AG09309 (cell line): ENCODE measurements around the gene UFSP1.
"Not testable (repeated sequence)": the region's sequence is repeated elsewhere in the genome, so short reads cannot be mapped to it uniquely, and the experiment has no call there.

ENCODE experiments used
- DNase-seq: peaks from one replicate; pipeline ENCODE4 v3.0.0-alpha.2; 2010; ENCODE audit warnings: low read depth
- H3K4me3 ChIP-seq: 2 replicates; pipeline ENCODE4 v1.5.1; 2011; ENCODE audit warnings: mild to moderate bottlenecking, low read depth, low read length, moderate library complexity; ENCODE audit not compliant: control insufficient read depth
- TF ChIP-seq, protein P1 (sequence below): IDR thresholded peaks from 2 replicates; pipeline ENCODE4 v1.5.1; 2011; ENCODE audit warnings: mild to moderate bottlenecking, low read depth, low read length, inconsistent platforms; ENCODE audit not compliant: insufficient read depth, control insufficient read depth; ENCODE audit errors: missing control alignments

Gene UFSP1

DNA sequence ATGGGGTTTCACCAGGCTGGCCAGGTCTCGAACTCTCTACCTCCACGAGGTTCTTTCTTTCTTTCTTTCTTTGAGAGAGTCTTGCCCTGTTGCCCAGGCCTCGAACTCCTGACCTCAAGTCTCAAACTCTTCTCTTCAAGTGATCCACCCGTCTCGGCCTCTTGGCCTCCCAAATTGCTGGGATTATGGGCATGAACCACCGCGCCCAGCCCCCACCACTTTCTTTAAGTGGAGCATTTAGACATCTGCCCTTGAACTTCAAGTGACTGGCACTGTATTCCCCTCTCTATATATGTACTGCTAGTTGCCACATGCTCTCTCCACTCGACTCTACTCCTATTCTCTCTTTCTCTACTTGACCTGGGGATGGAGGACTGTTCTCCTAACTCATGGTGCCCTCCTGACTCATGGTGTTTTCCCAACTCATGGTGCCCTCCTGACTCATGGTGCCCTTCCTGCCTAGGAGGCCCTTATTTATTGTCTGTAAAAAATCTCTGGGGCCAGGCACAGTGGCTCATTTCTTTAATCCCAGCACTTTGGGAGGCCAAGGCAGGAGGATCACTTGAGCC is 25.4 kb upstream of the UFSP1 start:
- no peak overlapping the region for H3K4me3 ChIP-seq
- TF ChIP-seq, protein P1, sequence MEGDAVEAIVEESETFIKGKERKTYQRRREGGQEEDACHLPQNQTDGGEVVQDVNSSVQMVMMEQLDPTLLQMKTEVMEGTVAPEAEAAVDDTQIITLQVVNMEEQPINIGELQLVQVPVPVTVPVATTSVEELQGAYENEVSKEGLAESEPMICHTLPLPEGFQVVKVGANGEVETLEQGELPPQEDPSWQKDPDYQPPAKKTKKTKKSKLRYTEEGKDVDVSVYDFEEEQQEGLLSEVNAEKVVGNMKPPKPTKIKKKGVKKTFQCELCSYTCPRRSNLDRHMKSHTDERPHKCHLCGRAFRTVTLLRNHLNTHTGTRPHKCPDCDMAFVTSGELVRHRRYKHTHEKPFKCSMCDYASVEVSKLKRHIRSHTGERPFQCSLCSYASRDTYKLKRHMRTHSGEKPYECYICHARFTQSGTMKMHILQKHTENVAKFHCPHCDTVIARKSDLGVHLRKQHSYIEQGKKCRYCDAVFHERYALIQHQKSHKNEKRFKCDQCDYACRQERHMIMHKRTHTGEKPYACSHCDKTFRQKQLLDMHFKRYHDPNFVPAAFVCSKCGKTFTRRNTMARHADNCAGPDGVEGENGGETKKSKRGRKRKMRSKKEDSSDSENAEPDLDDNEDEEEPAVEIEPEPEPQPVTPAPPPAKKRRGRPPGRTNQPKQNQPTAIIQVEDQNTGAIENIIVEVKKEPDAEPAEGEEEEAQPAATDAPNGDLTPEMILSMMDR, result no peak
- no peak for DNase-seq

DNA sequence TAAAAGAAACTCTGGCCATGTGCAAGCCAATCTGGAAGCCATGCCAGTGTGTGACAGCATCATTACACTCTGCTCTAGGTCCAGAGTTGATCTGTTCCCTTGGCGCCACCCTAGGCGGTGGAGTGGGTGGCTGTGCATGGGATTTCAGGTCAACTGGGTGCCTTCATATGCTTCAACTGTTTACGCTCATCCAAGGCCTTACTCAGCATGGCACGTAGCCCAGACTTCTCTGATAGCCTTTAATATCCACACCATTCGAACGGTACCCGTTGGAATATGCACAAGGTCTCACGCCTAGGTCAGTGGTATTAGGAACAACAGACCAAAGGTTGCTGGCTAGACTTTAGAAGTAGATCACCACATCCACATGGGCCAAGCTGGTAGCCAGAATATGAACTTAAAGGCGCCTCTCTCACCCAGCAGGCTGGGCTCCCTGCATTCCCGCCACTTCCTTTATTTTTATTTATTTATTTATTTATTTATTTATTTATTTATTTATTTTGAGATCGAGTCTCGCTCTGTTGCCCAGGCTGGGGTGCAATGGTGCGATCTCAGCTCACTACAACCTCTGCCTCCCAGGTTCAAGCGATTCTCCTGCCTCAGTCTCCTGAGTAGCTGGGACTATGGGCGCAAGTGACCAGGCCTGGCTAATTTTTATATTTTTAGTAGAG is 24.8 kb upstream of the UFSP1 start:
- DNase-seq, result no peak
- no peak overlapping the region for H3K4me3 ChIP-seq
- TF ChIP-seq, protein P1, result no peak

DNA sequence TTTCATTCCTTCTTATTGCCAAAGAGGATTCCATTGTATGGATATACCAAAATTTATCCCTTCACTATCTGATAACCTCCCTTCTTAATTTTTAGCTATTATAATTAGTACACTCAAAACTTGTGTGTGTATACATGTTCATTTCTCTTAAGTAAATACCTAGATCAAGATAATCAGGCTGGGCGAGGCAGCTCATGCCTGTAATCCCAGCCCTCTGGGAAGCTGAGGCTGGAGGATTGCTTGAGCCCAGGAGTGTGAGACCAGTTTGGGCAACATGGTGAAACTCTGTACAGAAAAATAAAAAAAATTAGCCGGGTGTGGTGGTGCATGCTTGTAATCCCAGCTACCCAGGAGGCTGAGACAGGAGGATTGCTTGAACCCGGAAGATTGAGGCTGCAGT is 22.0 kb upstream of the UFSP1 start:
- DNase-seq, result no peak
- TF ChIP-seq, protein P1, result no peak

DNA sequence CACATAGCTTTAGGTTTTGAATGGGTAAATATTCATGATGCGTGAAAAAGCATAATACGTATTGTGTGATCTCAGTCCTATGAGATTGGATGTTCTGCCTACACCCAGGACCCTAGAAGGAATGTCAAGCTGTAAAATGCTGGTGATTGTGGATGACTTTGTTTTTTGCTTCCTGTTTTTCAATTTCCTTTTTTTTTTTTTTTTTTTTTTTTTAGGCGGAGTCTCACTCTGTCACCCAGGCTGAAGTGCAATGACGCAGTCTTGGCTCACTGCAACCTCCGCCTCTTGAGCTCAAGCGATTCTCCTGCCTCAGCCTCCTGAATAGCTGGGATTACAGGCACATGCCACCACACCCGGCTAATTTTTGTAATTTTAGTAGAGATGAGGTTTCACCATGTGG is 20.9 kb upstream of the UFSP1 start:
- H3K4me3 ChIP-seq, DNase-seq: not testable (repeated sequence)

More for the DNA sequence above, 22.0 kb upstream of the UFSP1 start:
- H3K4me3 ChIP-seq, result no peak overlapping the region

DNA sequence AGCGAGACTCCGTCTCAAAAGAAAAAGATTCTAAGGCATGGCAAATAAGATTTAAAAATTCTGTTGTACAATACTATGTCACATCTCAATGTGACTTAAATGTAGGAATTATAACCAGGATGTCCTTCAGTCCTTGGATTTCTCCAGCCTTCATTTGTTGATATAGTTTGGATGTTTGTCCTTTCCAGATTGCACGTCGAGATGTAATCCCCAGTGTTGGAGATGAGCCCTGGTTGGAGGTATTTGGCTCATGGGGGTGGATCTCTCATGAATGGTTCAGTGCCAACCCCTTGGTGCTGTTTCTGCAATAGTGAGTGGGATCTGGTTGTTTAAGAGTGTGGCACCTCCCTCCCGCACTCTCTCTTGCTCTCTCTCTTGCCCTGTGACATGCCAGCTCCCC is 19.0 kb upstream of the UFSP1 start:
- no peak for DNase-seq
- TF ChIP-seq, protein P1, result no peak
- H3K4me3 ChIP-seq, result no peak overlapping the region

DNA sequence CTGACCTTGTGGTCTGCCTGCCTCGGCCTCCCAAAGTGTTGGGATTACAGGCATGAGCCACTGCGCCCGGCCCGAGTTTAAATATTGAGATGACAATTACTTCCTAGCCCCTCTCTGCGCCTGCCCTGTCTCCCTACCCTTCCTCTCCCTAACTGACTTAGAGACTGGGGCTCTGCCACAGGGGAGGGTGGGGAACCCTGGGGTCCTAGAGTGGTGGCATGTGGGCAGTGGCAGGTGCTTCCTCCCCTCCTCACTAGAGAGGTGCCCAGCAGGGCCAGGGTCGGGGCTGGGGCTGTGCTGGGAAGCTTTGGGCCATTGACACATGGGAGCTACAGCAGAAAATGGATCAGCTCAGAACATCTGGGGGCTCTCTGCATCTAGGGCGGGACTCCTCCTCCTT is 13.1 kb upstream of the UFSP1 start:
- H3K4me3 ChIP-seq, result no peak overlapping the region
- DNase-seq, result no peak
- TF ChIP-seq, protein P1, result no peak

DNA sequence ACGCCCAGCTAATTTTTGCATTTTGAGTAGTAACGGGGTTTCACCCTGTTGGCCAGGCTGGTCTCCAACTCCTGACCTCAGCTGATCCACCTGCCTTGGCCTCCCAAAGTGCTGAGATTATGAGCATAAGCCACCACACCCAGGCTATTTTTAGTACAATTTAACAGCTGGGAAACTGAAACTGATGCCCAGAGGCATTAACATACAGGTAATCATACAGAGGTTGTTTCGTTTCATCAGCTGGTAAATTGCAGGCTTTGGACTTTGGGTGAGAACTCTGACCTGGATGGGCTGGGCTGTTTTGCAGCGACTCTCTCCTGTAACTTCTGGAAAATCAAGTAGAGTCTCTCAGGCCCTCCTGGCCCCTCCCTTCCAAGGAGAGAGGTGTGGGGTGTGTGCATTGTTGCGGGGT is 12.4 kb upstream of the UFSP1 start:
- H3K4me3 ChIP-seq, result no peak overlapping the region
- TF ChIP-seq, protein P1, result no peak
- DNase-seq, result no peak
